K562 (cell line): ENCODE data around the gene GPR179. TPM values are rescaled to one million over a fixed set of nuclear protein-coding genes. Genes with fewer than 3 reads are reported as not detected.

Experiments used
- ATAC-seq: fragments of 200-7000 bp; cut with Tn5 transposase; 3 replicates; pipeline ENCODE4 v1.9.1; 2020; ENCODE audit warnings: moderate library complexity
- BruUV-seq: library from RNA; stranded (reverse); fragments of 400-500 nt; replicated peaks from 2 replicates; lab custom pipeline; 2021; lab: Mats Ljungman, UMichigan
- CTCF ChIA-PET: fragments of 300-600 bp; formaldehyde crosslinking; extraction: SDS; loops from one replicate; lab custom pipeline; 2021; ENCODE audit warnings: low intra/inter-chr PET ratio; lab: Yijun Ruan, JAX
- POLR2A ChIA-PET: fragments of 300-600, 350-650 bp; sonication (Branson Sonifier 250); formaldehyde crosslinking; extraction: SDS; loops from one replicate; lab custom pipeline; 2021; ENCODE audit warnings: antibody characterized with exemption, inconsistent platforms; lab: Yijun Ruan, JAX
- DNase-seq, 4 experiments: peaks; one replicate each; pipeline versions ENCODE4 v3.0.0 to v3.0.0-alpha.2; 2011 to 2018; ENCODE audit warnings: low spot score in 3 of 4, mixed read lengths in 3 of 4; ENCODE audit errors: extremely low read depth in 1 of 4
- FAIRE-seq: peaks from 2 replicates; lab custom pipeline; 2011; peaks lifted over from hg19 to GRCh38; lab: Jason Lieb, UNC
- H2AFZ ChIP-seq: 2 replicates; pipeline ENCODE4 v1.6.0; 2011; ENCODE audit warnings: low read depth, low read length, control low read depth, inconsistent platforms
- H3K27ac ChIP-seq: fragments of 200-600 bp; 3 replicates; pipeline ENCODE4 v1.8.0; 2011; ENCODE audit warnings: low read depth, mild to moderate bottlenecking, control low read depth, inconsistent platforms, low read length, moderate library complexity, mixed read lengths; ENCODE audit errors: extremely low read depth
- H3K27me3 ChIP-seq, 2 experiments: fragments of 300-600 bp in 1 of 2; 2 replicates in 1 of 2; 3 replicates in 1 of 2; pipeline versions ENCODE4 v1.6.0 to v1.8.0; 2011; ENCODE audit warnings: inconsistent platforms in 2 of 2, low read length in 2 of 2, mild to moderate bottlenecking in 1 of 2, mixed read lengths in 1 of 2, moderate library complexity in 1 of 2; ENCODE audit not compliant: control insufficient read depth in 2 of 2, insufficient read depth in 2 of 2
- H3K36me3 ChIP-seq: fragments of 300-600 bp; 3 replicates; pipeline ENCODE4 v1.8.0; 2011; ENCODE audit warnings: mild to moderate bottlenecking, low read length, inconsistent platforms; ENCODE audit not compliant: control insufficient read depth, insufficient read depth
- H3K4me1 ChIP-seq, 2 experiments: fragments of 200-600 bp in 1 of 2; replicated peaks in 1 of 2; 2 replicates in 1 of 2; 3 replicates in 1 of 2; pipeline versions ENCODE4 v1.5.1 to v1.8.0; 2011; ENCODE audit warnings: inconsistent platforms in 2 of 2, low read length in 2 of 2, mild to moderate bottlenecking in 1 of 2, mixed read lengths in 1 of 2, moderate library complexity in 1 of 2; ENCODE audit not compliant: control insufficient read depth in 2 of 2, insufficient read depth in 2 of 2
- H3K4me2 ChIP-seq: 2 replicates; pipeline ENCODE4 v1.6.1; 2011; ENCODE audit warnings: low read length, control low read depth, inconsistent platforms, mixed read lengths; ENCODE audit not compliant: insufficient read depth
- H3K4me3 ChIP-seq: fragments of 200-600 bp; sonication (generic), shearing (Covaris generic); 2 replicates; pipeline ENCODE4 v1.5.1; 2016; ENCODE audit warnings: control low read depth, inconsistent platforms
- H3K79me2 ChIP-seq: fragments of 200-600 bp; 3 replicates; pipeline ENCODE4 v1.8.0; 2011; ENCODE audit warnings: low read length, inconsistent platforms; ENCODE audit not compliant: control insufficient read depth, insufficient read depth
- H3K9ac ChIP-seq, 2 experiments: 2 replicates each; pipeline versions ENCODE4 v1.6.0 to v1.6.1; 2011; ENCODE audit warnings: low read depth in 2 of 2, low read length in 2 of 2, control low read depth in 1 of 2, inconsistent platforms in 1 of 2, mild to moderate bottlenecking in 1 of 2, mixed read lengths in 1 of 2; ENCODE audit not compliant: insufficient read depth in 1 of 2
- H3K9me1 ChIP-seq: one replicate; pipeline ENCODE4 v1.6.0; 2011; ENCODE audit warnings: inconsistent platforms, mild to moderate bottlenecking, low read length, moderate library complexity; ENCODE audit not compliant: control insufficient read depth, insufficient read depth
- H3K9me3 ChIP-seq: replicated peaks from 2 replicates; pipeline ENCODE4 v1.5.1; 2011; ENCODE audit warnings: low read depth, low read length, inconsistent platforms; ENCODE audit not compliant: control insufficient read depth, insufficient read depth
- H4K20me1 ChIP-seq: replicated peaks from 2 replicates; pipeline ENCODE4 v1.6.1; 2011; ENCODE audit warnings: low read length, inconsistent platforms, mixed read lengths; ENCODE audit not compliant: control insufficient read depth, insufficient read depth
- ARID1B ChIP-seq: fragments of 450-650 bp; IDR thresholded peaks from 2 replicates; pipeline ENCODE4 v1.6.1; 2016; ENCODE audit warnings: antibody characterized with exemption, mild to moderate bottlenecking, inconsistent platforms
- CTBP1 ChIP-seq: fragments of 450-650 bp; IDR thresholded peaks from 2 replicates; pipeline ENCODE4 v1.6.1; 2016; ENCODE audit warnings: borderline replicate concordance
- EP300 ChIP-seq: IDR thresholded peaks from 2 replicates; pipeline ENCODE4 v1.6.1; 2012; ENCODE audit warnings: low read length, improper control_type of control experiment
- MIER1 ChIP-seq: fragments of 450-650 bp; IDR thresholded peaks from 2 replicates; pipeline ENCODE4 v1.6.1; 2016; ENCODE audit warnings: antibody characterized with exemption, mild to moderate bottlenecking, low read depth
- ZNF449 ChIP-seq: fragments of 250-450 bp; sonication (Bioruptor Pico); IDR thresholded peaks from 2 replicates; pipeline ENCODE4 v1.8.0; 2022; ENCODE audit warnings: moderate library complexity, mild to moderate bottlenecking, inconsistent platforms
- ZNF717 ChIP-seq: fragments of 250-450 bp; sonication (Bioruptor Pico); IDR thresholded peaks from 2 replicates; pipeline ENCODE4 v1.5.0; 2021
- ZNF79 ChIP-seq: fragments of 250-450 bp; sonication (Bioruptor Pico); IDR thresholded peaks from 2 replicates; pipeline ENCODE4 v1.4.0; 2020; ENCODE audit warnings: low read depth, mild to moderate bottlenecking, moderate library complexity
- WGBS: fragments of 100-300 bp; shearing (Covaris generic); methylation state at CpG from one replicate; pipeline ENCODE4 v1.1.6; 2016; ENCODE audit warnings: low coverage, mixed read lengths; ENCODE audit not compliant: insufficient coverage; ENCODE audit errors: missing lambda C conversion rate; 5-methylcytosine and 5-hydroxymethylcytosine counted together
- in situ Hi-C: fragments of 300-500 bp; cut with MboI; formaldehyde crosslinking; loops from 4 replicates; pipeline ENCODE4 v1.15.0; 2018; ENCODE audit warnings: inconsistent platforms, mixed read lengths
- intact Hi-C: fragments of 100-400 bp; cut with micrococcal nuclease; formaldehyde crosslinking; loops from 2 replicates; pipeline ENCODE4 v1.14.2; 2022
- polyA plus RNA-seq, 8 experiments: library from polyadenylated mRNA; depleted of rRNA in 4 of 8; stranded (reverse) in 5 of 8; unstranded in 3 of 8; fragments of >200 nt; fragmentation: Nextera tagmentation in 2 of 8; fragmentation: Illumina TruSeq in 1 of 8; extraction: Ambion mirVana in 2 of 8; extraction: Trizol in 1 of 8; gene quantifications; 2 replicates each; pipeline versions ENCODE4 v1.2.1 to v1.2.3, GENCODE V29; 2011 to 2014; ENCODE audit warnings: inconsistent platforms in 1 of 8, missing spikeins in 1 of 8
- total RNA-seq, 7 experiments: library from RNA; depleted of rRNA in 6 of 7; stranded (reverse); fragments of >200 nt in 6 of 7; fragmentation: Illumina TruSeq in 2 of 7; extraction: Trizol in 2 of 7; gene quantifications; 2 replicates each; pipeline versions ENCODE4 v1.2.1 to v1.2.3, GENCODE V29; 2011 to 2021; ENCODE audit warnings: low replicate concordance in 1 of 7
- TF ChIP-seq, protein P1 (sequence below), 3 experiments: fragments of 200-800 bp in 1 of 3; sonication (Bioruptor generic) in 1 of 3; sonication (generic) in 1 of 3; formaldehyde crosslinking in 1 of 3; IDR thresholded peaks; 2 replicates each; pipeline versions ENCODE4 v1.6.1 to v1.8.0; 2016 to 2022; ENCODE audit warnings: mild to moderate bottlenecking in 2 of 3, missing compliant biosample characterization in 2 of 3, missing genetic modification characterization in 2 of 3, missing genetic modification reagents in 1 of 3
- TF ChIP-seq, protein P2 (sequence below): sonication (generic); formaldehyde crosslinking; IDR thresholded peaks from 2 replicates; pipeline ENCODE4 v1.8.1; 2023; ENCODE audit warnings: mild to moderate bottlenecking, missing genetic modification reagents

GPR179 gene
- total and polyA plus RNA-seq, 9 of the 15 experiments (the other 6 are each of a cell fraction or from before 2014, with no cell fraction given), result not detected

DNA sequence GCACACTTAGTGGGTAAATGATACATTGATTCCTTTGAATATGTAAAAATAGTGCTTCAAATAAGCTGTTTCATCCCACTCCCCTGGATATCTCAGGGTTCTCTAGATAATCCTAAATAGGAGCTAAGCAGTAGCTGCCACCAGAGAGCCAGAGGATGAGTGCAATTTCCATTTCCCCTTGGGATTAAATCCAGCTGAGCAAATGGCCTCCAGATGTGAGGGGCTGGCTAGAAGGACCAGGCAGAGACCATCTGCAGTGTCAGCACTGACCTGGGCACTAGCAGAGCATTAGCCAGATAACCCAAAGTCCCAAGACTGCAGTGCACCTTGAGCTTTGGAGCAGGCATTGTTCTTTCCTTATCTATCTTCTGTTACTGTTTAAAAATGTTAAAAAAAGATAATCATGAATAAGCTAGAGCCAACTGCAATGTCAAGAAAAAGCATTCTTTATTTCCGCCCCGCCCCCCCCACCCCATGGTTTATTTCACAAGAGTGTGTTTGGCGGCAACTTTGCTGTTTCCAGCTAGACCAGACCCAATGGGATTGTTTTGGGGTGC is 19.5 kb downstream of the GPR179 start:
- peaks cover 18 to 22% of the 10 kb centered on the region in 2 experiments; a peak in 3 of 5 replicates for H3K27me3 ChIP-seq
- BruUV-seq, result no TSS peak
- no peak overlapping the region for H3K4me3 ChIP-seq
- peaks cover 6% of the 10 kb centered on the region for H3K9me1 ChIP-seq
- H4K20me1 ChIP-seq, result peaks cover 6% of the 10 kb centered on the region; the same call in 1 of the 2 replicates
- DNase-seq (no peak), FAIRE-seq (no peak), ATAC-seq (no peak)
- H3K4me1 ChIP-seq, result peaks cover 0 to 10% of the 10 kb centered on the region in 2 experiments; a peak in 2 of 5 replicates
- H3K9me3 ChIP-seq, result no peaks in the 10 kb centered on the region
- H3K27ac ChIP-seq, result no peak overlapping the region
- ChIA-PET POLR2A (interaction anchor here (0.6 to 1.6 kb wide), 3 partner anchors 10 to 1394 kb away, joined by 3 to 4 read pairs (median 4); no protein-coding TSS in a partner anchor), CTCF (interaction anchor here (0.7 kb wide), 1 partner anchor 88 kb away, joined by 3 read pairs; no protein-coding TSS in a partner anchor)
- no peaks in the 10 kb centered on the region for H3K79me2 ChIP-seq
- H2AFZ ChIP-seq, result no peak overlapping the region
- peaks cover 43% of the 10 kb centered on the region; the same call in 2 of the 3 replicates for H3K36me3 ChIP-seq
- WGBS, result 46% methylated on average over 3 of the region's 3 CpGs
- no peak overlapping the region for H3K9ac ChIP-seq
- in situ Hi-C loops, result no loop called here
- intact Hi-C loops, result no loop called here
- no peak overlapping the region for H3K4me2 ChIP-seq
- no peak for TF ChIP-seq ZNF79
- no peak for TF ChIP-seq ZNF717 (CRISPR knock-in tag)
- no peak for TF ChIP-seq MIER1
- no peak for TF ChIP-seq CTBP1
- TF ChIP-seq ARID1B, result no peak
- TF ChIP-seq, protein P1, sequence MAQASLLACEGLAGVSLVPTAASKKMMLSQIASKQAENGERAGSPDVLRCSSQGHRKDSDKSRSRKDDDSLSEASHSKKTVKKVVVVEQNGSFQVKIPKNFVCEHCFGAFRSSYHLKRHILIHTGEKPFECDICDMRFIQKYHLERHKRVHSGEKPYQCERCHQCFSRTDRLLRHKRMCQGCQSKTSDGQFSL (CRISPR knock-in tag; IDR thresholded peaks at IDR 0.05), result no peak
- TF ChIP-seq, protein P1 (tag; IDR thresholded peaks at IDR 0.05), result 0 out of 4 replicates have a peak, but pooled peaks of 1 of the 2 experiments have one; percentile 35
- TF ChIP-seq, protein P2, sequence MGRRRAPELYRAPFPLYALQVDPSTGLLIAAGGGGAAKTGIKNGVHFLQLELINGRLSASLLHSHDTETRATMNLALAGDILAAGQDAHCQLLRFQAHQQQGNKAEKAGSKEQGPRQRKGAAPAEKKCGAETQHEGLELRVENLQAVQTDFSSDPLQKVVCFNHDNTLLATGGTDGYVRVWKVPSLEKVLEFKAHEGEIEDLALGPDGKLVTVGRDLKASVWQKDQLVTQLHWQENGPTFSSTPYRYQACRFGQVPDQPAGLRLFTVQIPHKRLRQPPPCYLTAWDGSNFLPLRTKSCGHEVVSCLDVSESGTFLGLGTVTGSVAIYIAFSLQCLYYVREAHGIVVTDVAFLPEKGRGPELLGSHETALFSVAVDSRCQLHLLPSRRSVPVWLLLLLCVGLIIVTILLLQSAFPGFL, result no peak
- TF ChIP-seq ZNF449 (CRISPR knock-in tag), result no peak
- no peak for TF ChIP-seq EP300
- TF ChIP-seq, all 486 proteins: peak for 1
